ENCODE results near the gene SIK2.
A peak's percentile ranks its signal among the peaks of the same experiment; 100 is the strongest.
"Not testable (repeated sequence)": the region's sequence is repeated elsewhere in the genome, so short reads cannot be mapped to it uniquely, and the experiment has no call there.

SIK2 gene

DNA sequence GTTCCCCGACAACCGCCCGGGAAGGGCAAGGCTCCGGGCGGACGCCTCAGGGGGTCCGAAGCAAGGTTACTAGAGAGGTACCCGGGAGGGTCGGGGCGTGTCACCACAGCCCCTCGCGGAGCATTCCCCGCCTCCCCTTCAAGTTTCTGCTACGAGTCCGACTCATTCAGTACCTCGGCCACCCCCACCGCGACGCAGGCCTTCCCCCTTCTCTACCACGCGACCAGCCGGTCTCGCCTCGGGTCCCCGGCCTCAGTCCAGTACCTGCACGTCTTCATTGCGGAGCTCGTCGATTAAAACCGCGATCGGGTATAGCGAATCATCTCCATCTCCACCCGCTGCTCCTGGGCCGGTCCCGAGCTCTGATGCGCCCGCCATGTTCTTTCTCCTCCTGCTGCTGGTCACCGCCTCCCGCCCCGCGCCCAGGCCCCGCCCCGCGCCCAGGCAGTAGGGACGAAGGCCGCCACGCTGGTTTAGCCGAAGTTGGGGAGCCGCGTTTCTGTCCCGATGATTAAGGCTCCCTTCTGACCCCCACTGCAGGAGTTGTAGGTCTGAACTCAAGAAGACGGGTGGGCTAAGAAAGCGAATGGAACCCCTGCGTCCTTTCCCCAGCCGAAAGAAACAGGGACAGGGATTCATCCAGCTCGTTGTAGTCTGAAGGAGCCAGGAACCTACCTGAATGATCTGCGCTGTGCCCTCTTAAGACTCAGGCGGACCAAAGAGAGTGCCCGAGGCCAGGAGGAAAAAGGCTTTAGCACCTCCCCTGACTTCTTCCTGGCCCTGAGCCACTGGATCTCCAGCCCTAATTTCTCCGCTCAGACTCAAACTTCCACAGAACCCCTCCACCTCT is 164.0 kb downstream of the SIK2 start, which contains the start of gene PPP2R1B:
TSS of gene PPP2R1B (minus strand) at position 406 of the 850 bp plus-strand sequence. CDS start at position 378, 28 bp downstream.
- DNase-seq (ENCODE audit: low read depth in 1 of 2, low spot score in 1 of 2) = peak; percentile 38 to 60
- Histone ChIP-seq H3K4me3 (replicated peaks; ENCODE audit: insufficient read depth, low read length) (peak within 1 kb of the TSS; percentile 98), H3K27ac (replicated peaks) (peak within 1 kb of the TSS; percentile 71), H3K27me3 (ENCODE audit: insufficient read depth, poor library complexity, severe bottlenecking) (no peaks in the 10 kb centered on the region)
- TF ChIP-seq GABPA (IDR thresholded peaks at IDR 0.05; ENCODE audit: low read depth) = no peak
- TF ChIP-seq, protein P1, sequence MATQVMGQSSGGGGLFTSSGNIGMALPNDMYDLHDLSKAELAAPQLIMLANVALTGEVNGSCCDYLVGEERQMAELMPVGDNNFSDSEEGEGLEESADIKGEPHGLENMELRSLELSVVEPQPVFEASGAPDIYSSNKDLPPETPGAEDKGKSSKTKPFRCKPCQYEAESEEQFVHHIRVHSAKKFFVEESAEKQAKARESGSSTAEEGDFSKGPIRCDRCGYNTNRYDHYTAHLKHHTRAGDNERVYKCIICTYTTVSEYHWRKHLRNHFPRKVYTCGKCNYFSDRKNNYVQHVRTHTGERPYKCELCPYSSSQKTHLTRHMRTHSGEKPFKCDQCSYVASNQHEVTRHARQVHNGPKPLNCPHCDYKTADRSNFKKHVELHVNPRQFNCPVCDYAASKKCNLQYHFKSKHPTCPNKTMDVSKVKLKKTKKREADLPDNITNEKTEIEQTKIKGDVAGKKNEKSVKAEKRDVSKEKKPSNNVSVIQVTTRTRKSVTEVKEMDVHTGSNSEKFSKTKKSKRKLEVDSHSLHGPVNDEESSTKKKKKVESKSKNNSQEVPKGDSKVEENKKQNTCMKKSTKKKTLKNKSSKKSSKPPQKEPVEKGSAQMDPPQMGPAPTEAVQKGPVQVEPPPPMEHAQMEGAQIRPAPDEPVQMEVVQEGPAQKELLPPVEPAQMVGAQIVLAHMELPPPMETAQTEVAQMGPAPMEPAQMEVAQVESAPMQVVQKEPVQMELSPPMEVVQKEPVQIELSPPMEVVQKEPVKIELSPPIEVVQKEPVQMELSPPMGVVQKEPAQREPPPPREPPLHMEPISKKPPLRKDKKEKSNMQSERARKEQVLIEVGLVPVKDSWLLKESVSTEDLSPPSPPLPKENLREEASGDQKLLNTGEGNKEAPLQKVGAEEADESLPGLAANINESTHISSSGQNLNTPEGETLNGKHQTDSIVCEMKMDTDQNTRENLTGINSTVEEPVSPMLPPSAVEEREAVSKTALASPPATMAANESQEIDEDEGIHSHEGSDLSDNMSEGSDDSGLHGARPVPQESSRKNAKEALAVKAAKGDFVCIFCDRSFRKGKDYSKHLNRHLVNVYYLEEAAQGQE (IDR thresholded peaks at IDR 0.05; ENCODE audit: insufficient replicate concordance, low read depth) = no peak
- peak; percentile 55 for TF ChIP-seq POLR2AphosphoS5 (IDR thresholded peaks at IDR 0.05; ENCODE audit: low read depth)

DNA sequence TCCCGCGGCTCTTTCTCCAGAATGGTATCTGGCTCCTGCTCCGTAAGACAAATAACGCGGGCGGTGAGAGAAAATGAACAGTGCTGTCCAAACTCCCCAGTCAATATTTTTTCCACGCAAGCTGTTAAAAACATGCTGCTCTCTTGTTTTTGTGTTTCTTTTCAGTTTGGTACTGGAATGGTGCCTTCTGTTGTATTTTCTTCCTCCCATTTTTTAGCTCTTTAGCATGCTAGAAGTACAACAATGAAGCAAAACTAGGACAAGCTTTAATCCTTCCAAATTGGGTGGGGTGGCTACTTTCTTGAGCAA is 164.5 kb downstream of the SIK2 start:
- Histone ChIP-seq H3K27me3 (ENCODE audit: insufficient read depth, poor library complexity, severe bottlenecking) (no peaks in the 10 kb centered on the region), H3K4me3 (replicated peaks; ENCODE audit: insufficient read depth, low read length) (peak overlapping the region; percentile 98), H3K27ac (replicated peaks) (peak overlapping the region; percentile 71)
- DNase-seq (ENCODE audit: low read depth in 1 of 2, low spot score in 1 of 2) = no peak
- TF ChIP-seq, protein P1 (IDR thresholded peaks at IDR 0.05; ENCODE audit: insufficient replicate concordance, low read depth) = no peak
- no peak for TF ChIP-seq POLR2AphosphoS5 (IDR thresholded peaks at IDR 0.05; ENCODE audit: low read depth)
- TF ChIP-seq, protein P2, sequence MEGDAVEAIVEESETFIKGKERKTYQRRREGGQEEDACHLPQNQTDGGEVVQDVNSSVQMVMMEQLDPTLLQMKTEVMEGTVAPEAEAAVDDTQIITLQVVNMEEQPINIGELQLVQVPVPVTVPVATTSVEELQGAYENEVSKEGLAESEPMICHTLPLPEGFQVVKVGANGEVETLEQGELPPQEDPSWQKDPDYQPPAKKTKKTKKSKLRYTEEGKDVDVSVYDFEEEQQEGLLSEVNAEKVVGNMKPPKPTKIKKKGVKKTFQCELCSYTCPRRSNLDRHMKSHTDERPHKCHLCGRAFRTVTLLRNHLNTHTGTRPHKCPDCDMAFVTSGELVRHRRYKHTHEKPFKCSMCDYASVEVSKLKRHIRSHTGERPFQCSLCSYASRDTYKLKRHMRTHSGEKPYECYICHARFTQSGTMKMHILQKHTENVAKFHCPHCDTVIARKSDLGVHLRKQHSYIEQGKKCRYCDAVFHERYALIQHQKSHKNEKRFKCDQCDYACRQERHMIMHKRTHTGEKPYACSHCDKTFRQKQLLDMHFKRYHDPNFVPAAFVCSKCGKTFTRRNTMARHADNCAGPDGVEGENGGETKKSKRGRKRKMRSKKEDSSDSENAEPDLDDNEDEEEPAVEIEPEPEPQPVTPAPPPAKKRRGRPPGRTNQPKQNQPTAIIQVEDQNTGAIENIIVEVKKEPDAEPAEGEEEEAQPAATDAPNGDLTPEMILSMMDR (IDR thresholded peaks at IDR 0.05; ENCODE audit: insufficient read depth, low read length) = no peak
- TF ChIP-seq SPI1 (IDR thresholded peaks at IDR 0.05; ENCODE audit: borderline replicate concordance, low read depth) = no peak
- TF ChIP-seq GABPA (IDR thresholded peaks at IDR 0.05; ENCODE audit: low read depth) = no peak

DNA sequence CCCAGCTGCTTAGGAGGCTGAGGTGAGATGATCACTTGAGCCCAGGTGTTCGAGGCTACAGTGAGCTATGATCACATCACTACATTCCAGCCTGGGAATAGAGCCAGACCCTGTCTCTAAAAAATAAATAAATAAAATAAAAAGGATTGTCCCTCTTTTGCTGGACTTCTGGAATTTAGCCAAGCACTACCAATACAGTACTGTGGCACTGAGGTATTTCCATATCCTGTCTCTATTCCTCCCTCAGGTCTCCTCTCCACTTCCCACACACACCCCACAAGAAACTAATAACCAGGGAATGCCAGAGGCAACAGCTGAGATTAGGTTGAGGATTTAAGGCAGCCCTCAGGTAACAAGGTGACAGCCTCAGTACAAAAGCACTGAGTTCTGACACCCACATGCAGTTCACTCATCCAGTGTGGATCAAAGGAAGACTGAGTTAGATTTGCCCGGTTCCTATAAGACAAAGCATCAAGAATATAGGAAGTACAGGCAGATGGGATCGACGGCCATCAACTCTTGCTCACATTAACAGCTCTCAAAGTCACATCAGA is 168.4 kb downstream of the SIK2 start:
- H3K4me3 ChIP-seq (replicated peaks; ENCODE audit: insufficient read depth, low read length) = no peak overlapping the region
- H3K27me3 ChIP-seq (ENCODE audit: insufficient read depth, poor library complexity, severe bottlenecking) = no peaks in the 10 kb centered on the region
- H3K27ac ChIP-seq (replicated peaks) = no peak overlapping the region
- no peak for TF ChIP-seq SPI1 (IDR thresholded peaks at IDR 0.05; ENCODE audit: borderline replicate concordance, low read depth)
- no peak for TF ChIP-seq GABPA (IDR thresholded peaks at IDR 0.05; ENCODE audit: low read depth)
- TF ChIP-seq POLR2AphosphoS5 (IDR thresholded peaks at IDR 0.05; ENCODE audit: low read depth) = no peak
- TF ChIP-seq, protein P1 (IDR thresholded peaks at IDR 0.05; ENCODE audit: insufficient replicate concordance, low read depth) = no peak
- TF ChIP-seq, protein P2 (IDR thresholded peaks at IDR 0.05; ENCODE audit: insufficient read depth, low read length) = no peak
- no peak for DNase-seq (ENCODE audit: low read depth in 1 of 2, low spot score in 1 of 2)

DNA sequence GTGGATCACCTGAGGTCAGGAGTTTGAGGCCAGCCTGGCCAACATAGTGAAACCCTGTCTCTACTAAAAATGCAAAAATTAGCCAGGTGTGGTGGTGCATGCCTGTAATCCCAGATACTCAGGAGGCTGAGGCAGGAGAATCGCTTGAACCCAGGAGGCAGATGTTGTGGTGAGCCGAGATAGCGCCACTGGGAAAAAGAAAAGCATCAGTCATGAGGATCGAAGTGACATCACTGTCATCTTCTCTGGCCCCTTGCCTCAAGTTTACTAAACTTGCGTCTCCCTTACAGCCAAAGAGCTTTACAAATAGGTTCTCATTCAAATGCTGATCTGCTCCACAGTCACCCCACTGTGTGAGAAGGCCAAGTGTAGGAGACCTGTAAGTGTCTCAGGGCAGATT is 169.0 kb downstream of the SIK2 start:
- H3K27ac ChIP-seq (replicated peaks); H3K27me3 ChIP-seq (ENCODE audit: insufficient read depth, poor library complexity, severe bottlenecking); H3K4me3 ChIP-seq (replicated peaks; ENCODE audit: insufficient read depth, low read length); DNase-seq (ENCODE audit: low read depth in 1 of 2, low spot score in 1 of 2): not testable (repeated sequence)
